ENCODE measurements around the gene PLAA.

PLAA gene

DNA sequence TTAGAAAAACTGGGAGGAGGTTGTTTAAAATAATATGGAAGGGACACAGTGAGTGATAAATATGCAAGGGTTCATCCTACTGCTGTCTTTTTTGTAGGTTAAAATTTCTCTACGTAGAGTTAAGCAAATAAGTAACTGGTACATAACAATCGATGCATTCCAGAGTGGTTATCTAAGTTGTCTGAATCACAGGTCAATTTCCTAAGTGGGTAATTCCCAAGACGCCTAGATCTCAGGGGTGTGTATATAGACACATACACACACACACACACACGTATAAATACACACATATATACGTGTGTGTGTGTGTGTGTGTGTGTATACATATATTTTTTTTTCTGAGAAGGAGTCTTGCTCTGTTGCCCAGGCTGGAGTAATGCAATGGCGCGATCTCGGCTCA, 76.8 kb downstream of the PLAA start:
- DNase-seq (ENCODE audit: low read depth) = no peak
- TF ChIP-seq, protein P1, sequence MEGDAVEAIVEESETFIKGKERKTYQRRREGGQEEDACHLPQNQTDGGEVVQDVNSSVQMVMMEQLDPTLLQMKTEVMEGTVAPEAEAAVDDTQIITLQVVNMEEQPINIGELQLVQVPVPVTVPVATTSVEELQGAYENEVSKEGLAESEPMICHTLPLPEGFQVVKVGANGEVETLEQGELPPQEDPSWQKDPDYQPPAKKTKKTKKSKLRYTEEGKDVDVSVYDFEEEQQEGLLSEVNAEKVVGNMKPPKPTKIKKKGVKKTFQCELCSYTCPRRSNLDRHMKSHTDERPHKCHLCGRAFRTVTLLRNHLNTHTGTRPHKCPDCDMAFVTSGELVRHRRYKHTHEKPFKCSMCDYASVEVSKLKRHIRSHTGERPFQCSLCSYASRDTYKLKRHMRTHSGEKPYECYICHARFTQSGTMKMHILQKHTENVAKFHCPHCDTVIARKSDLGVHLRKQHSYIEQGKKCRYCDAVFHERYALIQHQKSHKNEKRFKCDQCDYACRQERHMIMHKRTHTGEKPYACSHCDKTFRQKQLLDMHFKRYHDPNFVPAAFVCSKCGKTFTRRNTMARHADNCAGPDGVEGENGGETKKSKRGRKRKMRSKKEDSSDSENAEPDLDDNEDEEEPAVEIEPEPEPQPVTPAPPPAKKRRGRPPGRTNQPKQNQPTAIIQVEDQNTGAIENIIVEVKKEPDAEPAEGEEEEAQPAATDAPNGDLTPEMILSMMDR (conservative IDR thresholded peaks at IDR 0.05; ENCODE audit: low read depth, low read length) = no peak
- no peak overlapping the region for H3K4me3 ChIP-seq (ENCODE audit: low read length)

DNA sequence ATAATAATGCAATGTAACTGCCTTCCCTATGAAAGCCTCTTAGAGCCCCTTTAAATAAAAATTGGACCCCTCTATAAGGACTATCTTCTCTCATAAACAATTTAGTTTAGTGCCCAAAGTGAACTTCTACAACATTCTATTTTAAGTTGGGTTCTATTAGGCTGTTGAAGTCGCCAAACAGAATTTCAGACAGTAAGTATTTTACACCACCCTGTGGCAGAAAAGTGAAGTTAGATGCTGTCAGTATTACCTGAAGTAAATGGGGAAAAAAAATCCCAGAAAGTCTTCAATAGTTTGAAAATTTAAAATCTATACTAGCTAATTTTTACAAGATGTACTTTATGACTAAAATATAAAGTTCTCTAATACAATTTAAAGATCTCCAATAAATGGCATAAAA, 84.0 kb downstream of the PLAA start:
- TF ChIP-seq, protein P1 (conservative IDR thresholded peaks at IDR 0.05; ENCODE audit: low read depth, low read length) = peak; percentile 53
- no peak for DNase-seq (ENCODE audit: low read depth)

DNA sequence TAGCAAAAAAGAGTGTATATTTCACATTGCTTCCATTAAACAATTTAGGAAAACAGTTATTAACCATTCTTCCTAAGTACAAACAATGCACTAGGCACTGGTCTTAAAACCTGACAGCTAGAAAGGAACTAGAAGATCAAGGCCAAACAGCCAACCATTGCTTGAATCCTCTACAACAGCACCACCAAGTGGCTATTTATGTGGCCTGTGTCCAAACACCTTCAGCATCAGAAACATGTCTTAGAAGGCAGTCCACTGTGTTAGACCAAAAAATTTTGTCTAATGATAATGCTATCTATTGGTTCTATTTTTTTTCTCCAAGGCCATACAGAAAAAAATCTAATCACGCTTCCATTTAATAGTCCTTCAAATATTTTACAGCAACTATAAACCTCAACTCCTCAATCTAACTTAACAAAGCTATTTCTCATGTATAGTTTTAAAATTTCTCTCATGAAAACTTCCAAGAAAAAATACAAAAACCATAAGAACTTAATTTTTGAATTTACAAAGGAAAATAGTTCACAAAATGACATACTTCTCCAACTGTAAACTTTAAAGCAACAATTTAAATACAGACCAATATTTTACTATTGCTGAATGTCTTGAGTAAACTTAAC, 90.5 kb downstream of the PLAA start:
- no peak for DNase-seq (ENCODE audit: low read depth)
- H3K4me3 ChIP-seq (ENCODE audit: low read length) = no peak overlapping the region
- TF ChIP-seq, protein P1 (conservative IDR thresholded peaks at IDR 0.05; ENCODE audit: low read depth, low read length) = peak; percentile 70

More for the DNA sequence above, 84.0 kb downstream of the PLAA start:
- H3K4me3 ChIP-seq (ENCODE audit: low read length) = no peak overlapping the region
